HepG2 (cell line): Measurements from ENCODE around the gene MBD3L5.

Experiments
- AHR ChIP-seq: IDR thresholded peaks from 2 replicates; pipeline ENCODE4 v1.6.1; 2018; ENCODE audit warnings: missing genetic modification reagents, missing compliant biosample characterization
- CHCHD3 ChIP-seq: sonication (generic); formaldehyde crosslinking; IDR thresholded peaks from 2 replicates; pipeline ENCODE4 v1.8.0; 2022; ENCODE audit warnings: mild to moderate bottlenecking, missing genetic modification reagents, moderate library complexity
- CREB1 ChIP-seq, 2 experiments: fragments of 450-650 bp in 1 of 2; IDR thresholded peaks; 2 replicates each; pipeline ENCODE4 v1.6.1; 2016 to 2017; ENCODE audit warnings: control low read depth in 1 of 2, mild to moderate bottlenecking in 1 of 2, missing compliant biosample characterization in 1 of 2, missing genetic modification characterization in 1 of 2
- CREM ChIP-seq, 2 experiments: sonication (generic) in 1 of 2; formaldehyde crosslinking in 1 of 2; IDR thresholded peaks; 2 replicates each; pipeline versions ENCODE4 v1.4.0 to v1.6.1; 2016 to 2020; ENCODE audit warnings: antibody characterized with exemption in 1 of 2, mild to moderate bottlenecking in 1 of 2, missing genetic modification reagents in 1 of 2
- E2F1 ChIP-seq: sonication (generic); formaldehyde crosslinking; IDR thresholded peaks from 2 replicates; pipeline ENCODE4 v1.5.0; 2020; ENCODE audit warnings: missing genetic modification reagents
- FOXP1 ChIP-seq, 2 experiments: fragments of 450-650 bp in 1 of 2; IDR thresholded peaks; 2 replicates each; pipeline ENCODE4 v1.6.1; 2017 to 2018; ENCODE audit warnings: antibody characterized with exemption in 1 of 2
- GABPA ChIP-seq, 2 experiments: IDR thresholded peaks; 2 replicates each; pipeline ENCODE4 v1.6.1; 2011 to 2016; ENCODE audit warnings: low read depth in 2 of 2, low read length in 1 of 2, missing biosample characterization in 1 of 2, missing genetic modification characterization in 1 of 2
- HDAC2 ChIP-seq: sonication (generic); formaldehyde crosslinking; IDR thresholded peaks from 2 replicates; pipeline ENCODE4 v1.4.0; 2020; ENCODE audit warnings: missing genetic modification reagents
- SOX5 ChIP-seq: IDR thresholded peaks from 2 replicates; pipeline ENCODE4 v1.6.1; 2016; ENCODE audit warnings: borderline replicate concordance
- ZNF160 ChIP-seq: sonication (generic); formaldehyde crosslinking; IDR thresholded peaks from 2 replicates; pipeline ENCODE4 v1.8.0; 2022; ENCODE audit warnings: mild to moderate bottlenecking, inconsistent platforms, missing genetic modification reagents
- ZNF335 ChIP-seq: sonication (generic); formaldehyde crosslinking; IDR thresholded peaks from 2 replicates; pipeline ENCODE4 v1.4.0; 2020; ENCODE audit warnings: missing genetic modification reagents
- TF ChIP-seq, protein P1 (sequence below): sonication (generic); formaldehyde crosslinking; IDR thresholded peaks from 2 replicates; pipeline ENCODE4 v1.5.1; 2020; ENCODE audit warnings: mild to moderate bottlenecking, moderate library complexity, missing genetic modification reagents
- TF ChIP-seq, protein P2 (sequence below): sonication (generic); formaldehyde crosslinking; IDR thresholded peaks from 2 replicates; pipeline ENCODE4 v1.9.0; 2021; ENCODE audit warnings: missing genetic modification reagents, borderline replicate concordance

GRCh38 chr19:6997679-6998445, 32.5 kb upstream of the MBD3L5 start:
- TF ChIP-seq ZNF160 (CRISPR knock-in tag) (no peak), SOX5 (CRISPR knock-in tag) (no peak), FOXP1 (IDR thresholded peaks at IDR 0.05) (no peak), FOXP1 (CRISPR knock-in tag; IDR thresholded peaks at IDR 0.05) (no peak), AHR (CRISPR knock-in tag) (no peak), CREM (IDR thresholded peaks at IDR 0.05) (no peak), CREM (CRISPR knock-in tag; IDR thresholded peaks at IDR 0.05) (no peak), HDAC2 (no peak), ZNF335 (CRISPR knock-in tag) (no peak), GABPA (IDR thresholded peaks at IDR 0.05; ENCODE audit: low read depth, low read length) (no peak), GABPA (CRISPR knock-in tag; IDR thresholded peaks at IDR 0.05; ENCODE audit: low read depth) (no peak), CHCHD3 (CRISPR knock-in tag) (no peak), CREB1 (IDR thresholded peaks at IDR 0.05) (no peak), CREB1 (CRISPR knock-in tag; IDR thresholded peaks at IDR 0.05) (no peak), E2F1 (CRISPR knock-in tag) (no peak)
- TF ChIP-seq, protein P1, sequence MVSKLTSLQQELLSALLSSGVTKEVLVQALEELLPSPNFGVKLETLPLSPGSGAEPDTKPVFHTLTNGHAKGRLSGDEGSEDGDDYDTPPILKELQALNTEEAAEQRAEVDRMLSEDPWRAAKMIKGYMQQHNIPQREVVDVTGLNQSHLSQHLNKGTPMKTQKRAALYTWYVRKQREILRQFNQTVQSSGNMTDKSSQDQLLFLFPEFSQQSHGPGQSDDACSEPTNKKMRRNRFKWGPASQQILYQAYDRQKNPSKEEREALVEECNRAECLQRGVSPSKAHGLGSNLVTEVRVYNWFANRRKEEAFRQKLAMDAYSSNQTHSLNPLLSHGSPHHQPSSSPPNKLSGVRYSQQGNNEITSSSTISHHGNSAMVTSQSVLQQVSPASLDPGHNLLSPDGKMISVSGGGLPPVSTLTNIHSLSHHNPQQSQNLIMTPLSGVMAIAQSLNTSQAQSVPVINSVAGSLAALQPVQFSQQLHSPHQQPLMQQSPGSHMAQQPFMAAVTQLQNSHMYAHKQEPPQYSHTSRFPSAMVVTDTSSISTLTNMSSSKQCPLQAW (CRISPR knock-in tag): no peak
- TF ChIP-seq, protein P2, sequence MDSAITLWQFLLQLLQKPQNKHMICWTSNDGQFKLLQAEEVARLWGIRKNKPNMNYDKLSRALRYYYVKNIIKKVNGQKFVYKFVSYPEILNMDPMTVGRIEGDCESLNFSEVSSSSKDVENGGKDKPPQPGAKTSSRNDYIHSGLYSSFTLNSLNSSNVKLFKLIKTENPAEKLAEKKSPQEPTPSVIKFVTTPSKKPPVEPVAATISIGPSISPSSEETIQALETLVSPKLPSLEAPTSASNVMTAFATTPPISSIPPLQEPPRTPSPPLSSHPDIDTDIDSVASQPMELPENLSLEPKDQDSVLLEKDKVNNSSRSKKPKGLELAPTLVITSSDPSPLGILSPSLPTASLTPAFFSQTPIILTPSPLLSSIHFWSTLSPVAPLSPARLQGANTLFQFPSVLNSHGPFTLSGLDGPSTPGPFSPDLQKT (CRISPR knock-in tag): no peak
